GM19328 (cell line): ENCODE results near the gene PRDM16.
"Not testable (repeated sequence)": the region's sequence is repeated elsewhere in the genome, so short reads cannot be mapped to it uniquely, and the experiment has no call there.

Experiments
- ATAC-seq: cut with Tn5 transposase; IDR thresholded peaks from one replicate; pipeline ENCODE4 v1.9.1; 2021; ENCODE audit warnings: mild to moderate bottlenecking, moderate library complexity; ENCODE audit not compliant: unreplicated experiment

PRDM16 gene

DNA sequence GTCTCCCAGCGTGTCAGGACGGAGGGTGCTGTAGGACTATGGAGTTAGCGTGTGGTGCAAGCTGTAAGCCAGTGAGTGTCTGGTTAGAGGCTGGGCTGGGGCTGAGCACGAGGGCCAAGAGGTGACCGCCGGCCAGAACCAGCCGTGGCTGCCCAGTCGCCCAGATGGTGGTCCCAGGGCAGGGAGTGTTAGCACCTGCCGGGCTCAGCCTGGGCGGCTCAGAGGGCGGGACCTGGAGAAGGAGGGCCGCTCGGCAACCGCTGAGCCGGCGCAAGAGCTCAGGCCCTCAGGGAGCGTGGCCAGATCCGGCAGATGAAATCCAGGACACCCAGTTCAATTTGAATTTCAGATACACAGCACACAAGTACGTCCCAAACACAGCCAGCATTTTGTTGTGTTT, 87.9 kb downstream of the PRDM16 start:
- no peak for ATAC-seq

- no peak for ATAC-seq
These were observed 89.3 kb downstream of the PRDM16 start for GRCh38 chr1:3158347-3158746.

DNA sequence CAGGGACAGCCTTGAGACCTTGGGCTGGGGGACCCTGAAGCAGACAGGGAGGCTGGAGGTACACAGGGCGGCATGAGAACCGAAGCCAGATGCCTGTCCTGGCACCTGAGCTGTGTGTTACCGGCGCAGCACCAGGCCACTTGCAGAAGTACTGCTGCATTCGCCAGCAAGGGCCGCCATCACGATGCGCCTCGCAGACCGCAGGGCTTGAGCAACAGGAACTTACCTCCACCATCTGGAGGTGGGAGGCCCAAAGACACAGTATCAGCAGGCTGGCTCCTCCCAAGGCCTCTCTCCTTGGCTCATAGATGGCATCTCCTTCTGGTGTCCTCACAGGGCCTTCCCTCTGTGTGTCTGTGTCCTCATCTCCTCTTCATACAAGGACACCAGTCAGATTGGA, 90.1 kb downstream of the PRDM16 start:
- ATAC-seq, result no peak

- ATAC-seq, result no peak
These were observed 91.0 kb downstream of the PRDM16 start for GRCh38 chr1:3159996-3160395.

DNA sequence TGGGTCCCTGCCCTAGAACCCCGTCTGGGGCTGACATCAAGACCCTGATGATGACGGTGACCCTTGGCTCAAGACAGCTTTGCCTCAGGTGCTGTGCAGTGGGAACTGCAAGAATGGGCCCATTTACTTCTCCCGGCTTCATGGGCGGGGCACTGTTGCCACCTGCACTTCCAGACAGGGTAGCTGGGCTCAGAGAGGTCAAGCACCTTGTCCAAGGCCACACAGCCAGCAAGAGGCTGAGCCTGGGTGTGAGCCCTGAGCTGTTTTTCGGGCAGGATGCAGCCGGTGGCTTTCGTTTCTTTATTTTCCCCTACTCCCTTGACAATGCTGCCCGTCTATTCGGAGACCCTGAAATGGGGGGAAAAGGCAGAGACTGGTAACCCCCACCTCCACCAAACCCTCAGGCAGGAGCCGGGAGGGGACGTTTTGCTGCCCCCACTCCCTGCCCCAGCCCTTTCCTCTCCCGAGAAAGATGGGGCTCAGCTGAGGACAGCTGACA, 91.7 kb downstream of the PRDM16 start:
- ATAC-seq, result no peak

DNA sequence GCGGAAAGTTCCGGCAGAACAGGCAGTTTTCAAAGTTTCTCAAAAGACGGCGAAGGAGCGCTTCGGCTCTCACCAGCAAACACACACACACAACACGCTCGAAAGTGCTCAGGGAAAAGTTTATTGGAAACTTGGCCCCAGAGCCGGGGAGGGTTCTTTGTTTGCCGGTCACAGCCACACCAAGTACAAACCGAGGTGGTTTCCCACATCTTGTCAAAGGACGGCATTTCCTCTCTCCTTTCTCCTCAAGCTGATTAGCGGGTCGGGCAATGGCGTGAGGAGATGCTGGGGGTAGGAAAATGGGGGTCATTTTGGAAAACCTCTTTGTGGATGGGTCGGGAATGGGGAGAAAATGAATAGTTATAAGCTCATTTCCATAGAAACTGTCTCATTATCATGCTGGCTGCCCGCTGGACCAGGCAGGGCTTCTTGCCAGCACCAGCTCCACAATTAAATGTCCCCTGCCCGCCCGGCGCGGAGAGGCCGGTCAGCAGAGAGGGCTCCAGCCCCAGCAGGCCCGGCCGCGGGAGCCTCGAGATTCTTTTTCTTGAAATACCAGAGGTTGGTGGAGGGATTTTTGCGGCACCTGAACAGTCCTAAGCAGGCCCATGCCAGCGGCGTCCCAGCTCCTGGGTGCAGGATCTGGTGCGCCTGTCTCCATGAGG, 92.3 kb downstream of the PRDM16 start:
- ATAC-seq, result no peak

DNA sequence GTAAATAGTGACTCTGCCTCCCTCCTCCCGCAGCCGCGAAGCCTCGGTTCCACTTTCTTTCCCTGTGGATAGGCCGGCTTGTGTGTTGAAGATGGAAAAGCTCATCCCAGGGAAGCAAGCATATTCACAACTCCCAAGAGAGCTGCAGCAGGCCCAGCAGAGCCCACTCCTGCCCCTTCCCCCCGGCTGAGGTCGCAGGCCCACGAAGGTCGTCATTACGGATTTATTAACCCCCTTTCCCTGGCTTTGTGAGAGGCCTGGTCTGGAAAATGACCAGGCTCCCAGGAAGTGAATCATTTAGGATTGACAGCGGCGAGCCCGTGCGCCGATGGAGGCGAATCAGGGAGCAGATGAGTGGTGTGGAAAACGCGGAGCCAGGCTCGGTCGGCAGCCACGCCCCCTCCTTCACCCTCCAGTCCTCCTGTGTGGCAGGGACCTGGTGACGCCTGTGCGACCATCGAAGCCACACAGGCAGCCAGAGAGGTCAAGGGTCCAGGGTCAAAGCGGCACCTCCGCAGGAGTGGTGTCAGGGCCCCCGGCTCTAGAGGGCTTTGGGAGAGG, 93.4 kb downstream of the PRDM16 start:
- no peak for ATAC-seq

DNA sequence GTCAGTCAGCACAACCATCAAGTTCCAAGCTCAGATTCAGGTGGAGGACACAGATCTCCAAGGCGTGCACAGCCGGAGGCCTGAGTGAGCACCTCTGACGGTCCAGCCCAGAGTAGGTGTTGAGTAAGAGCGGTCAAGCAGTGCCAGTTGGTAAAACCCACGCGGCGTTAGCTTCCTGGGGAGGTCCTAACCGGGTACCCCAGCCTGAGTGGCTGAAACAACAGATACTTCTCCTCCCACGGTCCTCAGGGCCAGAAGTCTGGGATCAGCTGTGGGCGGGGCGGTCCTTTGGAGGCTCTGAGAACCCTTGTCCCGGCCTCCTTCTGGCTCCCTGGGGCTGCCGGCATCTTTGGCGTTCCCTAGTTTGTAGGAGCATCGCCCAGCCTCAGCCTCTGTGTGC, 94.4 kb downstream of the PRDM16 start:
- ATAC-seq, result no peak

DNA sequence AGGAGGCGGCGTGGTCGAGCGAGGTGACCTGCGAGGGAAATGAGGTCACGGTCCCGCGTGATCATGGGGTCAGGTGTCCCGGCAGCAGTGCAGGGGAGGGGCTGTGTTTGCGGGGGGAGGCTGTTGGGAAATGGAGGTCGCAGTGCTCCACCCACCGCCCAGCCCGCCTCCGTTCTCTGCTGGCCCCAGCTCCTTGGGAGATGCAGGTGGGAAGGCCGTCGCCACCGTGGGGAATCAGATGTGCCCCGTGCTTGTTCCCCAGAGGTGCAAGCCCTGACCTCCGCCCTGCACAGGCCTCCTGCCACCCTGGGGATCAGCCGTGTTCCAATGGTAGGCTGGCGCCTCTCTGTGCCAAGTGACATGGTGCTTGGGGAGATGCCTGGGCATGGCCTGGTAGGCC, 95.7 kb downstream of the PRDM16 start:
- ATAC-seq, result no peak

DNA sequence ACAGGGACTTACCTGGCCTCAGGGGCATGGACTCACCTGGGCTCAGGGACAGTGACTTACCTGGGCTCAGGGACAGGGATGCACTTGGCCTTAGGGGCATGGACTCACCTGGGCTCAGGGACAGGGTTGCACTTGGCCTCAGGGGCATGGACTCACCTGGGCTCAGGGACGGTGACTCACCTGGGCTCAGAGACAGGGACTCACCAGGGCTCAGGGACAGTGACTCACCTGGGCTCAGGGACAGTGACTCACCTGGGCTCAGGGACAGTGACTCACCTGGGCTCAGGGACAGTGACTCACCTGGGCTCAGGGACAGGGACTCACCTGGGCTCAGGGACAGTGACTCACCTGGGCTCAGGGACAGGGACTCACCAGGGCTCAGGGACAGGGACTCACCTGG, 96.2 kb downstream of the PRDM16 start:
- not testable (repeated sequence) for ATAC-seq

DNA sequence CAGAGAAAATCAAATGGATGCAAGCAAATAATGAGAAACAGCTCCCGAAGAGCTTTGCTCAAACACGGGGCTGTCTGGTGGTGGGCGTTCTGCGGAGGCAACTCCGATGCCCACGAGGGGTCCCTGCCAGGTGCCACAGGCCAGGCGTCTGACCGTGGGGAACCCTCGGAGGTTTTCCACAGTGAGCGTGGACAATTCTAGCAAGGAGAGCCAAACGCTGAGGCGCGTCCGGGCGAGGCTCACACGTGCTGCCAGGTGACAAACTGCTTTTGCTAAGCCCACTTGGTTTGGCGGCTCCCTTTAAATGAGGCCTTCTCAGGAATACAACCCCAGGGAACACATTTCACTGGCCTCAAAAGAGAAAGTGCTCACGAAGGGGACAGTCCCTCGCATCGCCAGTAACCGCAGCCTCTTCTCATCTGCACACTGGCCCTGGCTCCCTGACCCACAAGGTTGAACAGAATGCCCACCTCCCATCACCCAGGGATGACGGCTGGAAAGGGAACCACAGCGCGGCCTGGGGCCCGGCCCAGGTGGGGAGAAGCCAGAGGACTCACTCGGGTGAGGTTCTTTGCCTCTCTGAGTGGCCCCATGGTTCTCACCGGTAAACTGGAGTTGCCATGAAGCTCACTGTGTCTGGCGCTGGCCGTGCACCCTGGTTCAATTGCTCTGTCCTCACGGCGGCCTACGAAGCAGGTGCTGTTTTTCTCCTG, 97.4 kb downstream of the PRDM16 start:
- ATAC-seq, result no peak

DNA sequence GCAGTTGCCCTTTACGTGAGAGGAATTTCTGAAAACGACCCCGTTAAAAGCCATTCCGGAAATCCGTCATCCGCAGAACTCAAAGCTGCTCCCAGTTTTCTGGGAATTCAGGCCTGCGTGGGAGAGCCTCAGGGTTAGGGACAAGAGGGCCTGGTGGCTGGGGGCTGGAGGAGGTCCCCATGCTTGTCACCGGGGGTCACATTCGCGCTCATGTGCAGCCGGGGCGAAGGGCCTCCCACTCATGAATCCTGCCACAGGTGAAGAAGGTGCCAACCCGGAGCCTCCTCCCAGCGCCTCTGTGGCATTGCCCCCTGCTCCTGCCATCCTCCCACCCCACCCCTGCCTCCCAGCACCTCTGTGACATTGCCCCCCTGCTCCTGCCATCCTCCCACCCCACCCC, 98.3 kb downstream of the PRDM16 start:
- no peak for ATAC-seq

GRCh38 chr1:3168678-3169077, 99.7 kb downstream of the PRDM16 start:
- no peak for ATAC-seq

DNA sequence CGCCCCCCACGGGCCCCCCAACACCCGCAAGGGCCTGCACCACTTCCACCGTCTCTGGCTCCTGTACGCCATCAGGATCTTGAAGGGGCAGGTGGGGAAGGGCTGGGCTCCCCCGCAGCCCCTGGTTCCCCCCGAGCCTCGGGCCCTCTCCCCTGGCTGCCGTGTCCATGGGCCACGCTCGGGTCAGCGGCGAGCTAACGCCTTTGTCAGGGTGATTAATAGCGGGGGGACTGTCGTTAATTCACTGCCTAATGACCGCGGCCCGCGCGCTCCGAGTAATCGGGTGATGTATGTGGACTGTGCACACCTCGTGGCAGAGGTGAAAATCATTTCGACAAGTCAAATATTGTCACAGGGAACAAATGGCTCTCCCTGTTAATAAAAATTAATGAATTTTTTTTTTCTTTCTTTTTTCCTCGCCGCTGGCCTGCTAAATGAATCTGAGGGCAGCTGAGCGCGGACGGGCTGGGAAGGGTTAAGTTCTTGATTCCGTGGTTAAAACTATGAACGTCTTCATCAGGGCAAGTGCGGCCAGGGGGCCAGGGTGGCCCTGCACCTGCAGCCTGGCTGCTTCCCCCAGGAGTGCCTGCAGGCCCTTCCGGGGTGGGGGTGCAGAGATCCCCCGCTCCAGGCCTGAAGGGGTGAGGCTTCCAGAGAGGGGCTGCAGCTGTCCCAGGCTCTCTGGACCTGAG, 100.8 kb downstream of the PRDM16 start:
- no peak for ATAC-seq

- ATAC-seq, result no peak
These were observed 101.8 kb downstream of the PRDM16 start for GRCh38 chr1:3170561-3171453.

DNA sequence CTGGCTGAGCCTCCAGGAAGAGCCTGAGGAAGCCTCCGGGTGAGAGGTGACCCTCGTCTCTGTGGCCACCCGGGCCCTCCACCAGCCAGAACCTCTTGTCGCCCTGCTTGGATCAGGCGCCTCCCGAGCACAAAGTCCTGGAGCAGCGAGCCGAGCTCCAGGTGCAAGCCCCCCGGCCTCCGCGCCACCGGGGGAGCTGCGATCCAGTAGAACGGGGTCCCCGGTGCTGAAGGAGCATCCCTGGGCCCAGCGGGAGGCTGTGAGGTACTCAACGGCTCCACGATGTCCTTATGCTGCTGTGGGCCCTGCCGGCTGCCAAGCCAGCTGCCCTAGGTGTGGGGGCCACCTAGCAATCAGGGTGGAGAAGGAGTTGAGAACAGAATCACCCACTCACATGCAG, 102.8 kb downstream of the PRDM16 start:
- ATAC-seq, result no peak

GRCh38 chr1:3172431-3173380, 103.7 kb downstream of the PRDM16 start:
- ATAC-seq, result no peak

DNA sequence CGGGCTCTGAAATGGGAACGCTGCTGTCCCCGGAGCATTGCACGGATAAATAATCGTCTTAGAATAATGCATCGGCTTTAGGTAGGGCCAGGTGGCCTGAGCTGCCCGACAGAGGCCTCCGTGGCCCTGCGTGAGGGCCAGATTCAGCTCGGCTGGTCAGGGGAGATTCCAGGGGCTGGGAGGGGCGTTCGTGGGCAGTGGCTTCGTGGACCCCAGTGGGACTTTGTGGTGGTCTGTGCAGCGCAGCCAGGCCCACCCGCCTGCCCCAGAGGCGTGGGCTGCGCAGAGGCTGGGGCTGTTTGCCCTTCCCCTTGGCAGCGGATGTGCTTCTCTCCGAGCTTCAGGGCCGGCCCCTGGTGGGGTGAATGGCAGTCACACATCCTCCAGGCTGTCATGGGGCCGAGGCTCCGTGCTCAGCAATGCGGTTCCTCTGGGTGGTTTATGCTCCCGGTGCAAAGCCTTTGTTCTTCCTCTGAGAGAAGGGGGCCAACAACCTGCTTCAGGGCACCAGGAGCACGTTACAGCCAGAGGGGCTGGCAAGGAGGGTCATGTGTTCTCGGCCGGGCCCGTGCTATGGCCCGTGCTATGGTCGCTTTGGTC, 104.5 kb downstream of the PRDM16 start:
- no peak for ATAC-seq
